Kidney epithelial cell (primary cell): Measurements from ENCODE around the gene GTF2A1L. TPM values are rescaled to one million over a fixed set of nuclear protein-coding genes. Genes with fewer than 3 reads are reported as not detected.
"Not testable (repeated sequence)": the region's sequence is repeated elsewhere in the genome, so short reads cannot be mapped to it uniquely, and the experiment has no call there.

Experiments used
- DNase-seq: peaks from one replicate; pipeline ENCODE4 v3.0.0-alpha.2; 2010; ENCODE audit warnings: low read depth
- H3K27me3 ChIP-seq: 2 replicates; pipeline ENCODE4 v1.6.0; 2011; ENCODE audit warnings: low read length; ENCODE audit not compliant: control insufficient read depth, insufficient read depth
- H3K36me3 ChIP-seq: 2 replicates; pipeline ENCODE4 v1.5.1; 2011; ENCODE audit warnings: low read length; ENCODE audit not compliant: control insufficient read depth, insufficient read depth
- H3K4me3 ChIP-seq: 2 replicates; pipeline ENCODE4 v1.5.1; 2011; ENCODE audit warnings: low read depth, mild to moderate bottlenecking, control low read depth, low read length
- CTCF ChIP-seq: IDR thresholded peaks from 2 replicates; pipeline ENCODE4 v1.5.1; 2011; ENCODE audit warnings: mild to moderate bottlenecking, moderate library complexity, low read length, control low read depth, inconsistent platforms; ENCODE audit not compliant: insufficient read depth, poor library complexity, severe bottlenecking
- total RNA-seq: library from RNA; depleted of rRNA; stranded (reverse); fragments of >200 nt; gene quantifications from 2 replicates; pipeline ENCODE4 v1.2.3, GENCODE V29; 2015

The GTF2A1L gene
- total RNA-seq, 1 donor from 2014 or later: 0.67 TPM

DNA sequence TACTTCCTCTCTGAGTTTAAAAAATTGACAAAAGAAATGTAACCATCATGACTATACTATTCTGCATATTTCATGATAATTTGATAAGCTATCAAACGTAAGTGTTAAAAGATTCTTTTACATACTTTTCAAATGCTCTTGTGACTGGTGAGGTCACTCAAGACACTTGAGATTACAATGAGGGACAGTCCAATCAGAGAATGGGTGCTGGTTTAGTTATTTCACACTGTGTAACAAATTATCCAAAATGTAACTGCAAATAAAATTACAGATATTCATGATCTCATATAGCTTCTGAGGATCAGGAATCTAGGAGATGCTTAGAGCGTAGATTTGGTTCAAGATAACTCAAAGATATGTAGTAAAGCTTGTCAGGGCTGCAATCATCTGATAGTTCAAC, 4.4 kb upstream of the GTF2A1L start:
- H3K36me3 ChIP-seq: no peaks in the 10 kb centered on the region
- no peak overlapping the region for H3K4me3 ChIP-seq
- DNase-seq: no peak
- no peak for TF ChIP-seq CTCF
- H3K27me3 ChIP-seq: no peaks in the 10 kb centered on the region

GRCh38 chr2:48614581-48614980, 3.1 kb upstream of the GTF2A1L start:
- not testable (repeated sequence) for H3K27me3 ChIP-seq, DNase-seq, H3K4me3 ChIP-seq, H3K36me3 ChIP-seq

DNA sequence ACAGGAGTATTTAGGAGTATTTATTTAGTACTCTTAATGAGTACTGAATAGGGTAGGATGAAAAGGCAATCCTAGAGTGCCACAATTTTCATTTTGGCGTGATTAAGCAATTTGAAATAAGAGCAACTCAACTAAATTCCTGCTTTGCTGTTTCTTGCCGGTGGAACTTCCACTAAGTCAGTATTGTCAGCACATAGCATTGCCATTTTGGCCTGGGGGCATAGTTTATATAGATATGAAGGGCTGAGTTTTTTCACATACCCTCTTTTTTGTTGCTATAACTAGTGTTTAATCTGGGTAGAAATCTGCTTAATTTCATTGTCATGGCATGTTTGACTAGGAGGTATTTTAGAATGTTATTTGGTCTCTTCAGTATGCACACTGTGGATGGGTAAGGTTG, 1.9 kb downstream of the GTF2A1L start:
- no peak for TF ChIP-seq CTCF
- H3K27me3 ChIP-seq: no peaks in the 10 kb centered on the region
- no peak for DNase-seq
- no peak overlapping the region for H3K4me3 ChIP-seq
- no peaks in the 10 kb centered on the region for H3K36me3 ChIP-seq

GRCh38 chr2:48620604-48621003, 2.9 kb downstream of the GTF2A1L start:
- no peaks in the 10 kb centered on the region for H3K36me3 ChIP-seq
- no peaks in the 10 kb centered on the region for H3K27me3 ChIP-seq
- no peak for TF ChIP-seq CTCF
- DNase-seq: no peak
- no peak overlapping the region for H3K4me3 ChIP-seq

GRCh38 chr2:48622691-48623090, 5.0 kb downstream of the GTF2A1L start:
- DNase-seq, H3K36me3 ChIP-seq, H3K27me3 ChIP-seq, H3K4me3 ChIP-seq: not testable (repeated sequence)

DNA sequence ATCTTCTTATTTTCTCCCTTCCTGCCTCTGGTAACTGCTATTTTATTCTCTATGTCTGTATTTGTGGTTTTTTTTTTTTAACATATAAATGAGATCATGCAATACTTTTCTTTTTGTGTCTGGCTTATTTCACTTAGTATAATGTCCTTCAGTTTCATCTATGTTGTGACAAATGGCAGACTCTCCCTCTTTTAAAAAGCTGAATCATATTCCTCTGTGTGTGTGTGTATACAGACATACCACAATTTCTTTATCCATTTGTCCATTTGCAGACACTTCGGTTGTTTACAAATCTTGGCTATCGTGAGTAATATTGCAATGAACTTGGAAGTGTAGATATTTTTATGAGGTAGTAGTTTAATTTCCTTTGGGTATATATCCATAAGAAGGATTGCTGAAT, 7.0 kb downstream of the GTF2A1L start:
- TF ChIP-seq CTCF: no peak
- Histone ChIP-seq H3K27me3 (no peaks in the 10 kb centered on the region), H3K36me3 (no peaks in the 10 kb centered on the region), H3K4me3 (no peak overlapping the region)
- no peak for DNase-seq

GRCh38 chr2:48626047-48626446, 8.4 kb downstream of the GTF2A1L start:
- H3K36me3 ChIP-seq: no peaks in the 10 kb centered on the region
- DNase-seq: no peak
- H3K4me3 ChIP-seq: no peak overlapping the region
- H3K27me3 ChIP-seq: no peaks in the 10 kb centered on the region
- no peak for TF ChIP-seq CTCF
